ENCODE data around the gene SH3RF2.

GRCh38 chr5:146006470-146007190 lies 70.3 kb downstream of the SH3RF2 start:
- TF ChIP-seq CTCF (IDR thresholded peaks at IDR 0.05) (no peak), EP300 (IDR thresholded peaks at IDR 0.05; ENCODE audit: low read depth) (no peak), POLR2A (IDR thresholded peaks at IDR 0.05) (no peak)
